Ovary (tissue), 3 donors: ENCODE results near the gene NAAA.

Experiments used
- CTCF ChIP-seq, 3 donors: fragments of 450-650 bp in 2 of 3; fragments of 200-600 bp in 1 of 3; IDR thresholded peaks; one replicate each; pipeline versions ENCODE4 v1.5.1 to v1.8.0; 2016 to 2022; ENCODE audit warnings: antibody characterized with exemption in 3 of 3, mild to moderate bottlenecking in 1 of 3
- POLR2A ChIP-seq: fragments of 450-650 bp; IDR thresholded peaks from one replicate; pipeline ENCODE4 v1.6.1; 2017; ENCODE audit warnings: antibody characterized with exemption, mild to moderate bottlenecking, moderate library complexity
- donor health status: DM: no; HTN: no; CAD: no.

DNA sequence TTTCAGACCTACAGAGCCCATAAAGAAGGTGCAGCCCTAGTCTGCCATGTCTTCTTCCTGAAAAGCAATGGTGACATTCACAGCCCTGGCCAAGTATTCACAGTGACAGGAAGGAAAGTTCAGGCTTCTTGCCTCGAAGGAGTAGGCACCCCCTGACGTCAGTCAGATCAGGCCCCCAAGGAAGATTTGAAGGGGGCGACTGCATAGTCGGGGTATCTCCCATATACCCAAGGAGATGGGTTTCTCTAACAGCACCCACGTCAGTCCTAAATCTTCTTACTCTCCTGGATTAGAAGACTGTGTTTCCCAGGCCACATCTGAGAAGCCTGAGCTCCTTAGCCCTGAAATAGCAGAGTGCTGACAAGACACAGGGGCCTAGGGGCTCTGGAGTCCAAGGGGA is 38.5 kb downstream of the NAAA start, which contains the start of gene PPEF2:
- TF ChIP-seq CTCF (IDR thresholded peaks at IDR 0.05) (no peak), POLR2A (no peak)
